T-helper 9 cell (primary cell): ENCODE results near the gene OPRL1.
A peak's percentile ranks its signal among the peaks of the same experiment; 100 is the strongest.

Experiments used
- DNase-seq: peaks from one replicate; pipeline ENCODE4 v3.0.0-alpha.2; 2020

The OPRL1 gene

GRCh38 chr20:64072498-64073063 is 7.3 kb upstream of the OPRL1 start:
- no peak for DNase-seq

- DNase-seq = no peak
Measured at GRCh38 chr20:64073476-64074183, 6.3 kb upstream of the OPRL1 start.

- no peak for DNase-seq
Measured at GRCh38 chr20:64074184-64074789, 5.6 kb upstream of the OPRL1 start.

- DNase-seq = no peak
Measured at GRCh38 chr20:64074963-64075362, 4.9 kb upstream of the OPRL1 start.

GRCh38 chr20:64075556-64075955 is 4.3 kb upstream of the OPRL1 start:
- no peak for DNase-seq

- DNase-seq = no peak
Measured at GRCh38 chr20:64076061-64076997, 3.6 kb upstream of the OPRL1 start.

- DNase-seq = no peak
Measured at GRCh38 chr20:64077094-64077493, 2.8 kb upstream of the OPRL1 start.

- no peak for DNase-seq
Measured at GRCh38 chr20:64077541-64077875, 2.4 kb upstream of the OPRL1 start.

GRCh38 chr20:64077876-64078551 is 1.9 kb upstream of the OPRL1 start:
- peak; percentile 45 for DNase-seq

- DNase-seq = no peak
Measured at GRCh38 chr20:64078934-64079272, 979 bp upstream of the OPRL1 start.

- peak; percentile 67 for DNase-seq
Measured at GRCh38 chr20:64079273-64080012, 439 bp upstream of the OPRL1 start, which contains the start of gene RGS19. TSS of gene RGS19 (minus strand) at chr20:64079518. CDS start at chr20:64076886, 2,632 bp downstream.

- DNase-seq = no peak
Measured at GRCh38 chr20:64080813-64081623, 1.1 kb downstream of the OPRL1 start.

- no peak for DNase-seq
Measured at GRCh38 chr20:64081624-64081964, 1.7 kb downstream of the OPRL1 start.

- DNase-seq = no peak
Measured at GRCh38 chr20:64082126-64082731, 2.3 kb downstream of the OPRL1 start.

GRCh38 chr20:64082820-64083377 is 3.0 kb downstream of the OPRL1 start:
- DNase-seq = no peak

GRCh38 chr20:64083378-64083803 is 3.5 kb downstream of the OPRL1 start:
- DNase-seq = peak; percentile 56

GRCh38 chr20:64083804-64084684 is 4.2 kb downstream of the OPRL1 start, which contains the start of gene LKAAEAR1:
TSS of gene LKAAEAR1 (minus strand) at chr20:64084398. CDS start at chr20:64084219, 179 bp downstream.
- DNase-seq = no peak

GRCh38 chr20:64084685-64085152 is 4.8 kb downstream of the OPRL1 start:
- DNase-seq = no peak

- no peak for DNase-seq
Measured at GRCh38 chr20:64086801-64087200, 6.9 kb downstream of the OPRL1 start.
